ENCODE data around the gene CCDC157.

The CCDC157 gene

GRCh38 chr22:30356449-30357235, at the start of gene CCDC157, which contains the start of gene SF3A1:
Gene CCDC157 (plus strand): TSS chr22:30357007. CDS start chr22:30366001, 8,994 bp downstream.
Gene SF3A1 (minus strand): TSS chr22:30356894. CDS start chr22:30356792, 102 bp downstream.
- DNase-seq: peak; percentile 68

- no peak for DNase-seq
Observed at GRCh38 chr22:30307041-30307574, 49.7 kb upstream of the CCDC157 start.

GRCh38 chr22:30308093-30308492, 48.7 kb upstream of the CCDC157 start:
- DNase-seq: no peak

GRCh38 chr22:30308518-30309230, 48.1 kb upstream of the CCDC157 start:
- no peak for DNase-seq

GRCh38 chr22:30309951-30310741, 46.7 kb upstream of the CCDC157 start:
- DNase-seq: no peak

- no peak for DNase-seq
Observed at GRCh38 chr22:30310881-30311771, 45.7 kb upstream of the CCDC157 start.

- DNase-seq: no peak
Observed at GRCh38 chr22:30312053-30312452, 44.8 kb upstream of the CCDC157 start.

- DNase-seq: no peak
Observed at GRCh38 chr22:30313527-30314363, 43.1 kb upstream of the CCDC157 start.

GRCh38 chr22:30314915-30315314, 41.9 kb upstream of the CCDC157 start:
- no peak for DNase-seq

GRCh38 chr22:30315962-30316576, 40.7 kb upstream of the CCDC157 start:
- DNase-seq: no peak

- DNase-seq: no peak
Observed at GRCh38 chr22:30317778-30318177, 39.0 kb upstream of the CCDC157 start.

GRCh38 chr22:30318799-30319419, 37.9 kb upstream of the CCDC157 start:
- no peak for DNase-seq

- no peak for DNase-seq
Observed at GRCh38 chr22:30320021-30320556, 36.7 kb upstream of the CCDC157 start.

GRCh38 chr22:30321461-30321860, 35.3 kb upstream of the CCDC157 start:
- no peak for DNase-seq

GRCh38 chr22:30323246-30323645, 33.6 kb upstream of the CCDC157 start:
- no peak for DNase-seq

GRCh38 chr22:30324014-30324730, 32.6 kb upstream of the CCDC157 start:
- DNase-seq: no peak

GRCh38 chr22:30325065-30325720, 31.6 kb upstream of the CCDC157 start:
- no peak for DNase-seq

- no peak for DNase-seq
Observed at GRCh38 chr22:30325724-30326254, 31.0 kb upstream of the CCDC157 start.
